Kidney (tissue), 14 donors: ENCODE results near the gene GLCCI1. TPM values are rescaled to one million over a fixed set of nuclear protein-coding genes. Genes with fewer than 3 reads are reported as not detected.
A peak's percentile ranks its signal among the peaks of the same experiment; 100 is the strongest.

Experiments
- DNase-seq, 5 donors: peaks; one replicate each; pipeline ENCODE4 v3.0.0-alpha.2; 2013 to 2020
- FAIRE-seq: peaks from 2 replicates; lab custom pipeline; 2012; peaks lifted over from hg19 to GRCh38; lab: Jason Lieb, UNC
- H3K27ac ChIP-seq, 2 donors: one replicate each; pipeline ENCODE4 v1.7.0; 2013; ENCODE audit warnings: low read depth in 2 of 2, low read length in 2 of 2, inconsistent platforms in 1 of 2
- H3K27me3 ChIP-seq: one replicate; pipeline ENCODE4 v1.7.1; 2013; ENCODE audit warnings: low read length, inconsistent platforms; ENCODE audit not compliant: control insufficient read depth, insufficient read depth
- H3K36me3 ChIP-seq, 3 donors: one replicate each; pipeline versions ENCODE4 v1.7.0 to v1.7.1; 2013; ENCODE audit warnings: low read length in 3 of 3, control low read depth in 1 of 3, inconsistent platforms in 1 of 3; ENCODE audit not compliant: insufficient read depth in 3 of 3, control insufficient read depth in 2 of 3
- H3K4me1 ChIP-seq, 3 donors: one replicate each; pipeline versions ENCODE4 v1.7.0 to v1.7.1; 2013; ENCODE audit warnings: low read length in 3 of 3, inconsistent platforms in 1 of 3, low read depth in 1 of 3; ENCODE audit not compliant: control insufficient read depth in 2 of 3, insufficient read depth in 2 of 3
- H3K4me3 ChIP-seq, 3 donors: one replicate each; pipeline versions ENCODE4 v1.7.0 to v1.8.1; 2013; ENCODE audit warnings: low read length in 3 of 3, control low read depth in 1 of 3, inconsistent platforms in 1 of 3
- H3K9ac ChIP-seq, 3 donors: one replicate each; pipeline versions ENCODE4 v1.7.0 to v1.7.1; 2013; ENCODE audit warnings: low read length in 3 of 3, control low read depth in 1 of 3, inconsistent platforms in 1 of 3
- H3K9me3 ChIP-seq, 3 donors: one replicate each; pipeline versions ENCODE4 v1.7.0 to v1.7.1; 2013; ENCODE audit warnings: low read length in 3 of 3, control low read depth in 1 of 3, inconsistent platforms in 1 of 3; ENCODE audit not compliant: control insufficient read depth in 2 of 3, insufficient read depth in 1 of 3
- intact Hi-C: fragments of 100-400 bp; cut with DNase I; formaldehyde crosslinking; loops from one replicate; pipeline ENCODE4 v1.11.1; 2022
- polyA plus RNA-seq: library from polyadenylated mRNA; stranded (reverse); fragments of 350-450 nt; fragmentation: Illumina TruSeq; extraction: RNeasy Lipid Tissue Mini Kit (QIAGEN cat#74804); gene quantifications from one replicate; pipeline ENCODE4 v1.2.3, GENCODE V29; 2014; ENCODE audit warnings: low read depth, low replicate concordance; ENCODE audit not compliant: insufficient read depth
- total RNA-seq: library from RNA; stranded (reverse); fragmentation: NEBNext Ultra II Directional; extraction: Animal tissue kit (Norgen Biotek cat#: 25700); gene quantifications from one replicate; pipeline ENCODE4 v1.2.1, GENCODE V29; 2021
- TF ChIP-seq, protein P1 (sequence below): IDR thresholded peaks from 3 replicates; pipeline ENCODE4 v1.5.1; 2012; ENCODE audit warnings: mild to moderate bottlenecking, moderate library complexity, borderline replicate concordance; ENCODE audit not compliant: insufficient read depth; ENCODE audit errors: extremely low read depth
- donor health status: control.
- donor health status: control.
- donor health status: control.
- donor health status: control.
- donor health status: control.
- donor health status: DM: yes; HTN: yes; CAD: no.
- donor health status: Normal renal cell carcinoma (clear cell type).

Gene GLCCI1
- total and polyA plus RNA-seq, 2 donors from 2014 or later: 3.0 to 25.2 TPM

DNA sequence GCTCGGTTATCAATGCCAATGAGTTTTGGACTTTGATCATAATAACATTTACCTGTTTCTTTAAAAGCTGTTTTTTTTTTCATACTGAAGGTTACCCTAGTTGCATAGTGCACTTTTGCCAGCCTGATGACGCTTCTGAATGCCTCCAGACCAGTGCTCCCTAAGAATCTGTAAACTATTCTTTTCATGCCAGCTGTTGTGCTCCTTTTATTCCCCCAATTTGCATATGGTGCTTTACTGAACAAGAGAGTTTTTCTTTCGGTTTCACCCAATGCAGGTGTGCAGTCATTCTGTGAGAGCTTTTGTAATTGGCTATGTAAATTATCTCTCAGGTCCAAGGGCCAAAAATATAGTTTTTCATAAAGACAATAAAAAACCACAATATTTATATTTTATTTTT lies 48.1 kb upstream of the GLCCI1 start:
- Histone ChIP-seq H3K9ac (no peak overlapping the region), H3K27me3 (no peaks in the 10 kb centered on the region), H3K9me3 (no peaks in the 10 kb centered on the region), H3K4me3 (no peak overlapping the region), H3K4me1 (no peaks in the 10 kb centered on the region), H3K27ac (no peak overlapping the region), H3K36me3 (no peaks in the 10 kb centered on the region)
- FAIRE-seq (no peak), DNase-seq (no peak)
- intact Hi-C loops: no loop called here
- TF ChIP-seq, protein P1, sequence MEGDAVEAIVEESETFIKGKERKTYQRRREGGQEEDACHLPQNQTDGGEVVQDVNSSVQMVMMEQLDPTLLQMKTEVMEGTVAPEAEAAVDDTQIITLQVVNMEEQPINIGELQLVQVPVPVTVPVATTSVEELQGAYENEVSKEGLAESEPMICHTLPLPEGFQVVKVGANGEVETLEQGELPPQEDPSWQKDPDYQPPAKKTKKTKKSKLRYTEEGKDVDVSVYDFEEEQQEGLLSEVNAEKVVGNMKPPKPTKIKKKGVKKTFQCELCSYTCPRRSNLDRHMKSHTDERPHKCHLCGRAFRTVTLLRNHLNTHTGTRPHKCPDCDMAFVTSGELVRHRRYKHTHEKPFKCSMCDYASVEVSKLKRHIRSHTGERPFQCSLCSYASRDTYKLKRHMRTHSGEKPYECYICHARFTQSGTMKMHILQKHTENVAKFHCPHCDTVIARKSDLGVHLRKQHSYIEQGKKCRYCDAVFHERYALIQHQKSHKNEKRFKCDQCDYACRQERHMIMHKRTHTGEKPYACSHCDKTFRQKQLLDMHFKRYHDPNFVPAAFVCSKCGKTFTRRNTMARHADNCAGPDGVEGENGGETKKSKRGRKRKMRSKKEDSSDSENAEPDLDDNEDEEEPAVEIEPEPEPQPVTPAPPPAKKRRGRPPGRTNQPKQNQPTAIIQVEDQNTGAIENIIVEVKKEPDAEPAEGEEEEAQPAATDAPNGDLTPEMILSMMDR: no peak

DNA sequence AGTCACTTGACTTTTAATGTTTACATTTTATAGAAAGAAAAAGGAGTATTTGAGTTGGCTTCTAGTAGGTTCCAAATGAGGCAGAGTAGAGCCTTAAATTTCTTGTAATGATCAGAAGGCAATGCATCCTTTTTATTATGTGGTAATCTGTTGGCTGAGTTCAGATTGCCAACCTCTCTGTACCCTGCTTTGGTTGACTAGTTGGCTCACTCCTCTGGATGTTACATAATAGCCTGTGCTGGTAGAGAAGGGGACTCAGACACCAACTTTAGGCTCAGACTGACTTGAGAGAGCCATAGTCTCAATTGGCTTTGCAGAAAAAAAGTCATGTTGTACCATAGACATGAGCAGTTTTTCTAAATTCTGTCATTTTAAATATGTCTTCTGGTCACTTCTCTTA lies 46.8 kb upstream of the GLCCI1 start:
- no peaks in the 10 kb centered on the region for H3K36me3 ChIP-seq
- no peak overlapping the region for H3K9ac ChIP-seq
- no peak overlapping the region for H3K27ac ChIP-seq
- H3K9me3 ChIP-seq: no peaks in the 10 kb centered on the region
- H3K27me3 ChIP-seq: no peaks in the 10 kb centered on the region
- FAIRE-seq (no peak), DNase-seq (no peak)
- TF ChIP-seq, protein P1: no peak
- H3K4me3 ChIP-seq: no peak overlapping the region
- H3K4me1 ChIP-seq: no peaks in the 10 kb centered on the region
- intact Hi-C loops: no loop called here

DNA sequence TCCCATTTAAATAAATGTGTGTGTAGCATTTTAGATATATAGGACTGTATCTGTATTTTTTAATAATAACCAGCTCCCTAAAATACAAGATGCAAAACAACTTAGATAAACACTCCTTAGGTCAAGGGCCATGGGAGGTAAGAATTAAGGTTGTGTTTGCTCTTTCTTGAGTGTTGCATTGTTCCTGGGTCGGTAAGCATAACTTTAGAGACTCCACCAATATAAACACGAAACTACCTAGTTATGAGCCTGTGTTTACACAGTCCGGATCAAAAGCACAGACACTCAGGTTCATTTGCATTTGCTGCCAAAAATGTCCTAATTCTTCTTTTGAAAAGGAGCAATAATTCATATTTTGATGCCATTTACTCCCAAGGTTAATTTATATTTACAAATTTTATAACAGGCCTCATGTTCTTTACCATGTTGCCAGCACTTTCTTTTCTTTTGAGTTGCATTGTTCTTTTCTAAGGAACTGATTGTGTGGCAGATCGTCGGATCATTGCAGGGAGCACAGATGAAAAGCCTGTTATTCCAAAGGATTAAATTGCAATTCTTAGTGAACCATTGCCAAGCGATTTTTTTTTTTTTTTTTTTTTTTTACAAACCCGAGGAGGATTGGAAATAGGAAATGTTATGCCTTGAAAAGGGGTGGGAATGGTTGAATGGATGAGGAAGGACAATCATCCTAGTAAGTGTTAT lies 45.8 kb upstream of the GLCCI1 start:
- FAIRE-seq (no peak), DNase-seq (peak in 2 of 5 donors; percentile 16 to 19)
- no peak overlapping the region for H3K9ac ChIP-seq
- H3K4me1 ChIP-seq: no peaks in the 10 kb centered on the region
- no peaks in the 10 kb centered on the region for H3K36me3 ChIP-seq
- H3K27ac ChIP-seq: no peak overlapping the region
- TF ChIP-seq, protein P1: no peak
- H3K4me3 ChIP-seq: no peak overlapping the region
- intact Hi-C loops: no loop called here
- no peaks in the 10 kb centered on the region for H3K9me3 ChIP-seq
- no peaks in the 10 kb centered on the region for H3K27me3 ChIP-seq
